Kidney tubule cell (primary cell): ENCODE data around the gene TPBGL.
A peak's percentile ranks its signal among the peaks of the same experiment; 100 is the strongest.

ENCODE experiments used
- DNase-seq: peaks from one replicate; pipeline ENCODE4 v3.0.0-alpha.2; 2018; ENCODE audit warnings: low spot score

TPBGL gene, protein sequence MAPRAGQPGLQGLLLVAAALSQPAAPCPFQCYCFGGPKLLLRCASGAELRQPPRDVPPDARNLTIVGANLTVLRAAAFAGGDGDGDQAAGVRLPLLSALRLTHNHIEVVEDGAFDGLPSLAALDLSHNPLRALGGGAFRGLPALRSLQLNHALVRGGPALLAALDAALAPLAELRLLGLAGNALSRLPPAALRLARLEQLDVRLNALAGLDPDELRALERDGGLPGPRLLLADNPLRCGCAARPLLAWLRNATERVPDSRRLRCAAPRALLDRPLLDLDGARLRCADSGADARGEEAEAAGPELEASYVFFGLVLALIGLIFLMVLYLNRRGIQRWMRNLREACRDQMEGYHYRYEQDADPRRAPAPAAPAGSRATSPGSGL

GRCh38 chr11:75240311-75241035 is at the start of gene TPBGL:
Gene TPBGL, plus strand, starts transcription at chr11:75240774. Its CDS starts 276 bp downstream, at chr11:75241050.
- DNase-seq, result no peak

DNA sequence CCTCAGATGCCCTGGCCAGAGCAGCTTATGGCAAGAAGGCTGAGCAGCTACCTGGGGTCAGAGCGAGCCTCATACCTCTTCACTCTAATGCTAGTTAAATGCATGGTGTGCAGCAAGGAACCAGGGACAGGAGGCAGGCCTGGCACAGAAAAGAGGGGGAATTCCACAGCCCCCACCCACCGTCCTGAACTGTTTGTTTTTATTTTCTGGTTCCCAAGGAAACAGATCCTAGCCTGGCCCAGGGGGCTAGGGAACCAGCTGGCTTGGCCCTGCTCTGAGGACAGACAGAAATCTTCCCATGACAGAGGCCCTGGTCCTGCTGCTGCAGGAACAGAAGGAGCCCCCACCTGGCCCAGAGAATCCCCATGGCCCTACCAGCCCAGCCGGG is 49.2 kb upstream of the TPBGL start:
- no peak for DNase-seq

- DNase-seq, result no peak
Observed at GRCh38 chr11:75193271-75193670, 47.3 kb upstream of the TPBGL start.

DNA sequence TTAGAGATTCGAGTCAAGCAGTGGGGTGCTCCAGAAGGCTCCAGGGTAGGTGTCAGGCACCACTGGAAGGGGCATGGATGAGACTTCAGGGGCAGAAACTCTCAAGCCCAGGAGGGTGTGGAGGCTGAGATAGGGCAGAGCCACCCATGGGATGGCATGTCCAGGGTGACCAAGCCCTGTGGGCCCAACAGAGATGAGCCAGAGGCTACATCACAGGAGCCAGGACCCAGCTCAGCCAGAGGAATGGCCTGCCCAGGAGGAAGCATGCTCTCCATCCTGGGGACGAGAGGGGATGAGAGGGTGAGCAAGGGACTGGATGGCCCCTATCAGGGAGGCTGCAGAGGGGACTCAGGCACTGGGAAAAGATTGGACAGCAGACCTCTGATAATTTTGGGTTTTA is 46.9 kb upstream of the TPBGL start:
- DNase-seq, result no peak

GRCh38 chr11:75194147-75194546 is 46.4 kb upstream of the TPBGL start:
- DNase-seq, result no peak

- DNase-seq, result peak; percentile 15
Observed at GRCh38 chr11:75195167-75195962, 45.2 kb upstream of the TPBGL start.

GRCh38 chr11:75196426-75196825 is 44.1 kb upstream of the TPBGL start:
- DNase-seq, result no peak

GRCh38 chr11:75197512-75198277 is 42.9 kb upstream of the TPBGL start:
- no peak for DNase-seq

DNA sequence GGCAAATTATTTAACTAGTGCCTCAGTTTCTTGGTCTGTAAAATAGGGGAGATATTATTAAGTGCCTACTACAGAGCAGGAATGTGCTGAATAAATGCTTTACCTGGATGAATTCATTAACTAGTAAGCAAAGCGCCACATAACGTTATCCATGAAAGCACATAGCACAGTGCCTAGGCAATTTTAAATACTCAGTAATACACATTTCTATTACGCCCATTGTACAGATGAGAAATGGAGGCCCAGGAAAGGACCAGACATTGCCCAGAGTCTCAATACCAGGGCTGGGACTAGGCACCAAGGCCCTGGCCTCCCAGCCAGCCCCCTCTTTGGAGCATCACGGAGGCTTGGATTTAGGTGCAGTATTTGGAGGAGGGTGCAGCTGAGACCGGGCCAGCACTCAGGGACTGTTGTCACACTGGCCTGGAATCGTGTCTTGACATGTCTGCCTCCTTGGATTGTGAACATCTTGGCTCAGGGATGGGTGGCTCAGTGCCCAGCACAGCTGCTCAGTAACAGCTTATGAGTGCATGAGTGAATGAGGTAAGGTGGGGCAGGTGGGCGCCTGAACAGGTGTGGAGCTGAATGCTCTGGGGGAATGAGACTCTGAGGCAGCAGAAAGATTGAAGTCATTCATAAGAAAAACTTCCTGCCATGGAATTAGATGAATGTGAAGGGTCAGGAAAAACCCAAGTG is 42.1 kb upstream of the TPBGL start:
- no peak for DNase-seq

- DNase-seq, result no peak
Observed at GRCh38 chr11:75199412-75199955, 41.1 kb upstream of the TPBGL start.

DNA sequence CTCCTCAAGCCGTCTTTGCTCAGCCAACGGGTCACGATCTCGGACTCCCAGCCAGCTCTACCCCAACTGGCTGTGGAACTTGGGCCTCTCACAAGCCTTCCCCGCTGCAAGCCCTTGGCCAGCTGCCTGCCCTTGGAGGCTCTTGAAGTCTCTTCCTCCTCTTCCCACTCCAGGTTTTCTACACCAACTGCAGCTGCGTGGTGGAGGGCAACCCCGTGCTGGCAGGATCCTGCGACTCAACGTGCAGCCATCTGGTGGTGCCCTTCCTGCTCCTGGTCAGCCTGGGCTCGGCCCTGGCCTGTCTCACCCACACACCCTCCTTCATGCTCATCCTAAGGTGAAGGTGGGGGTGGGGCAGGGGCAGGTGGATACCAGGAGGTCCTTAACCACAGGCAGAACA is 40.5 kb upstream of the TPBGL start:
- no peak for DNase-seq

GRCh38 chr11:75200531-75200930 is 40.0 kb upstream of the TPBGL start:
- no peak for DNase-seq

DNA sequence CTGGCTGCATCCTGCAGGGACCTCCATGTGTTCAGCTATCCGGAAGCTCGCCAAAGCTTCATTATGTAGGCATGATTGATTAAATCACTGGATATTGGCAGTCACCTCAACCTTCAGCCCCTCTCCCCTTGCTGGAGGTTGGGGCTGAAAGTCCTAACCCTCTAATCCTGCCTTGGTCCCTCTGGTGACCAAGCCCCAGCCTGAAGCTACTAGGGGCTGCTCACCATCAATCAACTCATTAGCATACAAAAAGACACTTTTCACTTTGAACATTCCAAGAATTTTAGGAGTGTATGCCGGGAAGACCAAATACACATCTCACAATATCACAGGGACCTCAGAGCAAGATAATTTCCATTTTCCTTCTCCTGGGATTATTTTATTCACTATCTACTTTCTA is 38.8 kb upstream of the TPBGL start:
- no peak for DNase-seq

DNA sequence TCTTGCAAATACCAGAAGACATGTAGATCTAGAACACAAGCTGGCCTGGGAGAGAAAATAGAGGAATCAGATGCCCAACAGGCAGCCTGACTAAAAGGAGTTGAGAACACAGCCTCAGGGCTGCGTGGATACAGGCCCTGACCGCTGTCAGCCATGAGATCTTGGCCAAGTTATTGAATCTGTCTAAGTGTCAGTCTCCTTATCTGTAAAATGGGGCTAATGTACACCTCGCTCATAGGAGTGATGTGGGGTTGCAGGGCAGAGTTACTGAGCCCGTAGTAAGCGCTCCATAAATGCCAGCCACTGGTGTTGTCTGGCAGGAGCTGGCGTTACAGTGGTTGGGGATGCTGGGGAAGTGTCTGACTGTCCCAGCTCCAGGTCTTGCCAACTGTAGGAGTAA is 38.4 kb upstream of the TPBGL start:
- DNase-seq, result no peak

DNA sequence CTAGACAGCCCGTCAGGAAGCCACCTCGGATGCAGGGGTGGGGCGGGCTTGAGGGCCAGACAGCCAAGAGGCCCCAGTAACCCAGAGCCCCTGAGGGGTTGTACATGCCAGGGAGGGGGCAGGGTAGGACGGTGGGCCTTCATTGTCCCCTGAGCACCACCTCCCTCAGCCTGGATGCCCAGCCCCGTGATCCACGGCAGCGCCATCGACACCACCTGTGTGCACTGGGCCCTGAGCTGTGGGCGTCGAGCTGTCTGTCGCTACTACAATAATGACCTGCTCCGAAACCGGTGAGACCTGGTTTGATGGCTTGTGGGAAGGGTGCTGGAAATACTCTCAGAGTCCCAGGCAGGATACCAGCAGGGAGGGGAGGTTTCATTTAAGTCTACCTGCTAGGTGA is 37.4 kb upstream of the TPBGL start:
- no peak for DNase-seq

GRCh38 chr11:75203641-75204011 is 36.9 kb upstream of the TPBGL start:
- DNase-seq, result no peak

DNA sequence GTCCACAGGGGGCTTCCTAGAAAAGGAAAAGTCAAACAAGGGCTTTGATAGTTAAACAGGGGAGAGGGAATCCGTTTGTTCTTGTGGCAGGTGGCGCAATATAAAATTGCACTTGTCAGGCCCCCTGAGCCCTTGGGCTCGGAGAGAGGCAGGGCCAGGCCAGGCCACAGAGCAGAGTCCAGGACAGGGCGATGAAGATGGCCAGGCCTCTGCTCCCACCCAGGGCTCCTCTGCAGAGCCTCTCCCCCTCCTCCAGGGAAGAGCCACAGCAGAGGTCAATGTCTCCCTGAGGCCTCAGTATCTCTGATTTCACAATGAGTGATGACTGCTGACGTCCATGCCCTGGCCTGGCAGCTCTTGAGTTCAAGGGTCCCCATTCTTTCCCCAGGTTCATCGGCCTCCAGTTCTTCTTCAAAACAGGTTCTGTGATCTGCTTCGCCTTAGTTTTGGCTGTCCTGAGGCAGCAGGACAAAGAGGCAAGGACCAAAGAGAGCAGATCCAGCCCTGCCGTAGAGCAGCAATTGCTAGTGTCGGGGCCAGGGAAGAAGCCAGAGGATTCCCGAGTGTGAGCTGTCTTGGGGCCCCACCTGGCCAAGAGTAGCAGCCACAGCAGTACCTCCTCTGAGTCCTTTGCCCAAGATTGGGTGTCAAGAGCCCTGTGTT is 36.4 kb upstream of the TPBGL start:
- no peak for DNase-seq

DNA sequence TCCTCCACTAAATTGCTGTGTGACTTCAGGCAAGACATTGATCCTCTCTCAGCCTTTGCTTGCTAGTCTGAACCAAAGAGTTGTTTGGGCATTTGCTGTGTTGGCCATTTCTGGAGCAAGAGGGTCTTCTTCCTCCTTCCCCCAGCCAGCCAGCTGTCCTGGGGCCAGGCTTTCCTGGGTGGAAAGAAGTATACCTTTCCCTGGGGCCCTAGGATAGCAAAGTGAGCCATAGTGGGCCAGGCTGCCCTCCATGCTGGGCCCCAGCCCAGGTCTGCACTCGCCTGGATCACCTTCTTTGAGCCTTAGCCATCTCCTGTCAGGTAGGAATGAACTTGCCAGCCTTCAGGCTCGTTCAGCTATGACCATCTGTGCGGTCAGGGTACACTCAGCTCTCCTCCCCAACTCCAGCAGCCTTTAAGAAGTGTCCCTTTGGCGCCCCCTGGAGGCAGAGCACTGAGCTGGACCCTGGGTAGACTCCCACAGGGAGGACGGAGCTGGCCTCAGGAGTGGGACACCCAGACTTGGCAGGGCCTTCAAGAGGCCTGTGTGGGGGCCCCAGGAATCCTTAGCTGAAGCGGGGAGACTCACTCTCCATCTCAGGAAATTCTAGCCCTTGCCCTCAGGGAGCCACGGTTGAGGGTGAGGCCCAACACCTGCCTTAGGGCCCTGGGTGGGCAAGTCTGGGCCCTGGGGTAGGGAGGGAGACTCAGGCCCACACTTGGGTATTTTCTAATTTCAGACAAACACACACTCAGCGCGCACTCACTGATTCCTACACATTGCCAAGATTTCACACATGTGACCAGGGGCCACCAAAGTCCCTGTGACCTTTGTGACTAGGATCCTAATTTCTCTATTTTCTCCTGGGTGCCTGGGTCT is 35.6 kb upstream of the TPBGL start:
- DNase-seq, result peak; percentile 91

- no peak for DNase-seq
Observed at GRCh38 chr11:75205564-75206020, 35.0 kb upstream of the TPBGL start.
